A673 (cell line): ENCODE data around the gene CEACAM1.

Experiments
- CTCF ChIP-seq: fragments of 300-800, 200-600 bp; sonication (generic); conservative IDR thresholded peaks from 2 replicates; pipeline ENCODE4 v1.5.1; 2017; ENCODE audit warnings: low read depth, mild to moderate bottlenecking, antibody characterized with exemption, low read length, moderate library complexity, mixed read lengths
- EZH2 ChIP-seq: fragments of 200-600 bp; sonication (generic); IDR thresholded peaks from 2 replicates; pipeline ENCODE4 v1.6.1; 2017; ENCODE audit warnings: borderline replicate concordance, low read depth, mild to moderate bottlenecking, mixed read lengths, antibody characterized with exemption, low read length; ENCODE audit not compliant: poor library complexity, severe bottlenecking

GRCh38 chr19:42521346-42522030 lies 6.8 kb downstream of the CEACAM1 start:
- TF ChIP-seq EZH2 (no peak), CTCF (no peak)
